ENCODE data around the gene MTCL3.

Gene MTCL3

GRCh38 chr6:127554435-127555006 is 35.4 kb upstream of the MTCL3 start:
- H3K4me2 ChIP-seq: no peak overlapping the region
- H3K4me1 ChIP-seq: no peaks in the 10 kb centered on the region
- POLR2A ChIA-PET: no interaction called here
- H3K9me3 ChIP-seq: no peaks in the 10 kb centered on the region
- TF ChIP-seq RAD21 (conservative IDR thresholded peaks at IDR 0.05 in 1 of 2, IDR thresholded peaks at IDR 0.05 in 1 of 2): peak; percentile 82 to 89
- TF ChIP-seq CTCF (IDR thresholded peaks at IDR 0.05): peak; percentile 78
- no peak for TF ChIP-seq HOXA7 (CRISPR knock-in tag; IDR thresholded peaks at IDR 0.05)
- no peak for TF ChIP-seq CBX8 (IDR thresholded peaks at IDR 0.05)
- peak; percentile 72 for TF ChIP-seq SMC3 (IDR thresholded peaks at IDR 0.05)
- H3K4me3 ChIP-seq: no peak overlapping the region
- 2% methylated on average over 2 of the region's 2 CpGs for WGBS (ENCODE audit: missing lambda C conversion rate)
- ATAC-seq (peak; percentile 89 to 98), FAIRE-seq (no peak), DNase-seq (ENCODE audit: low read depth in 1 of 2, low spot score in 1 of 2) (peak; percentile 33 to 51)
- H3K27ac ChIP-seq: no peak overlapping the region
- CTCF ChIA-PET: interaction anchor here (0.8 to 1.9 kb wide), 6 partner anchors 11 to 135 kb away, joined by 3 to 10 read pairs (median 5); no protein-coding TSS in a partner anchor

- CTCF ChIA-PET: no interaction called here
- POLR2A ChIA-PET: no interaction called here
- Histone ChIP-seq H3K9me3 (no peaks in the 10 kb centered on the region), H3K4me3 (no peak overlapping the region), H3K27ac (no peak overlapping the region), H3K4me2 (no peak overlapping the region), H3K4me1 (no peaks in the 10 kb centered on the region)
- FAIRE-seq: no peak
- DNase-seq (ENCODE audit: low read depth in 1 of 2, low spot score in 1 of 2): no peak
- no peak for ATAC-seq
- TF ChIP-seq RARB (CRISPR knock-in tag; IDR thresholded peaks at IDR 0.05) (no peak), NPAS2 (CRISPR knock-in tag; IDR thresholded peaks at IDR 0.05; ENCODE audit: borderline replicate concordance) (no peak), KDM1A (IDR thresholded peaks at IDR 0.05; ENCODE audit: low read depth) (no peak), EP300 (IDR thresholded peaks at IDR 0.05) (no peak), CTCF (IDR thresholded peaks at IDR 0.05) (no peak), USF2 (IDR thresholded peaks at IDR 0.05) (no peak), KDM5A (IDR thresholded peaks at IDR 0.05) (no peak), FOXS1 (CRISPR knock-in tag; IDR thresholded peaks at IDR 0.05) (no peak), SMC3 (IDR thresholded peaks at IDR 0.05) (no peak)
- TF ChIP-seq, protein P1, sequence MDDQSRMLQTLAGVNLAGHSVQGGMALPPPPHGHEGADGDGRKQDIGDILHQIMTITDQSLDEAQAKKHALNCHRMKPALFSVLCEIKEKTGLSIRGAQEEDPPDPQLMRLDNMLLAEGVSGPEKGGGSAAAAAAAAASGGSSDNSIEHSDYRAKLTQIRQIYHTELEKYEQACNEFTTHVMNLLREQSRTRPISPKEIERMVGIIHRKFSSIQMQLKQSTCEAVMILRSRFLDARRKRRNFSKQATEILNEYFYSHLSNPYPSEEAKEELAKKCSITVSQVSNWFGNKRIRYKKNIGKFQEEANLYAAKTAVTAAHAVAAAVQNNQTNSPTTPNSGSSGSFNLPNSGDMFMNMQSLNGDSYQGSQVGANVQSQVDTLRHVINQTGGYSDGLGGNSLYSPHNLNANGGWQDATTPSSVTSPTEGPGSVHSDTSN (IDR thresholded peaks at IDR 0.05): no peak
These were observed 31.3 kb upstream of the MTCL3 start for GRCh38 chr6:127550403-127550802.

GRCh38 chr6:127547904-127548649 is 28.9 kb upstream of the MTCL3 start:
- peak; percentile 43 to 44; a peak in 4 of 6 replicates for ATAC-seq
- FAIRE-seq: no peak
- ChIA-PET CTCF (interaction anchor here (0.9 to 1.9 kb wide), 8 partner anchors 9 to 94 kb away, joined by 3 to 10 read pairs (median 4); no protein-coding TSS in a partner anchor), POLR2A (no interaction called here)
- 30% methylated on average over 2 of the region's 2 CpGs for WGBS (ENCODE audit: missing lambda C conversion rate)
- H3K4me2 ChIP-seq: no peak overlapping the region
- no peak for DNase-seq (ENCODE audit: low read depth in 1 of 2, low spot score in 1 of 2)
- no peak overlapping the region for H3K27ac ChIP-seq
- no peaks in the 10 kb centered on the region for H3K4me1 ChIP-seq
- TF ChIP-seq CTCF (IDR thresholded peaks at IDR 0.05) (peak; percentile 35), SMC3 (IDR thresholded peaks at IDR 0.05) (0 out of 3 replicates have a peak, but pooled peaks have one; percentile 14), JUN (IDR thresholded peaks at IDR 0.05) (no peak), RAD21 (conservative IDR thresholded peaks at IDR 0.05 in 1 of 2, IDR thresholded peaks at IDR 0.05 in 1 of 2) (peak; percentile 28 to 47; a peak in 2 of 5 replicates)
- no peaks in the 10 kb centered on the region for H3K9me3 ChIP-seq
- H3K4me3 ChIP-seq: no peak overlapping the region
